ENCODE results near the gene LAMTOR1. TPM values are rescaled to one million over a fixed set of nuclear protein-coding genes. Genes with fewer than 3 reads are reported as not detected.
"Not testable (repeated sequence)": the region's sequence is repeated elsewhere in the genome, so short reads cannot be mapped to it uniquely, and the experiment has no call there.

LAMTOR1 gene
- polyA plus RNA-seq, 1 donor (not counting 4 experiments of a cell fraction or from before 2014, with no cell fraction given), result 88.5 TPM

GRCh38 chr11:72136684-72137262 lies 33.7 kb upstream of the LAMTOR1 start:
- no peak for DNase-seq (ENCODE audit: low read depth, low spot score)
- no peak for FAIRE-seq
- Histone ChIP-seq H3K9me1 (ENCODE audit: control insufficient read depth, extremely low read depth, insufficient read depth, low read length) (no peaks in the 10 kb centered on the region), H3K4me3 (ENCODE audit: control insufficient read depth in 2 of 3, extremely low read depth in 1 of 3, insufficient read depth in 2 of 3, low read depth in 1 of 3, low read length in 3 of 3) (no peak overlapping the region), H3K4me2 (ENCODE audit: control insufficient read depth, extremely low read depth, insufficient read depth, low read depth, low read length) (no peak overlapping the region), H3K36me3 (ENCODE audit: control insufficient read depth in 2 of 2, extremely low read depth in 1 of 2, insufficient read depth in 2 of 2, low read length in 2 of 2) (peaks cover 4 to 11% of the 10 kb centered on the region in 2 experiments), H2AFZ (ENCODE audit: control insufficient read depth, low read length) (no peak overlapping the region), H3K9ac (ENCODE audit: control insufficient read depth, extremely low read depth, insufficient read depth, low read length) (no peak overlapping the region), H3K27ac (ENCODE audit: control insufficient read depth, insufficient read depth, low read length) (no peak overlapping the region), H3K4me1 (ENCODE audit: control insufficient read depth, extremely low read depth, insufficient read depth, low read length) (peaks cover 28% of the 10 kb centered on the region), H4K20me1 (ENCODE audit: control insufficient read depth, extremely low read depth, insufficient read depth, low read length) (no peaks in the 10 kb centered on the region), H3K9me3 (ENCODE audit: control insufficient read depth, low read depth, low read length) (no peaks in the 10 kb centered on the region), H3K79me2 (ENCODE audit: control insufficient read depth, insufficient read depth, low read length) (no peaks in the 10 kb centered on the region), H3K27me3 (ENCODE audit: control insufficient read depth, extremely low read depth, insufficient read depth, low read length) (no peaks in the 10 kb centered on the region)
- TF ChIP-seq CTCF (optimal IDR thresholded peaks at IDR 0.05 in 1 of 3, IDR thresholded peaks at IDR 0.05 in 1 of 3, conservative IDR thresholded peaks at IDR 0.05 in 1 of 3; ENCODE audit: extremely low read depth in 1 of 3, insufficient read depth in 2 of 3, low read length in 3 of 3), result no peak
- TF ChIP-seq EZH2 (IDR thresholded peaks at IDR 0.05; ENCODE audit: low read length), result no peak
- dilution Hi-C loops (cut with MboI; ENCODE audit: extremely low pct_ligation_motif_present, low sequenced_read_pairs), result no loop called here

- Histone ChIP-seq H3K79me2 (ENCODE audit: control insufficient read depth, insufficient read depth, low read length) (no peaks in the 10 kb centered on the region), H3K4me3 (ENCODE audit: control insufficient read depth in 2 of 3, extremely low read depth in 1 of 3, insufficient read depth in 2 of 3, low read depth in 1 of 3, low read length in 3 of 3) (no peak overlapping the region), H3K9me1 (ENCODE audit: control insufficient read depth, extremely low read depth, insufficient read depth, low read length) (no peaks in the 10 kb centered on the region), H3K27me3 (ENCODE audit: control insufficient read depth, extremely low read depth, insufficient read depth, low read length) (no peaks in the 10 kb centered on the region), H3K9me3 (ENCODE audit: control insufficient read depth, low read depth, low read length) (no peaks in the 10 kb centered on the region), H3K4me2 (ENCODE audit: control insufficient read depth, extremely low read depth, insufficient read depth, low read depth, low read length) (no peak overlapping the region), H3K9ac (ENCODE audit: control insufficient read depth, extremely low read depth, insufficient read depth, low read length) (no peak overlapping the region), H4K20me1 (ENCODE audit: control insufficient read depth, extremely low read depth, insufficient read depth, low read length) (no peaks in the 10 kb centered on the region), H3K36me3 (ENCODE audit: control insufficient read depth in 2 of 2, extremely low read depth in 1 of 2, insufficient read depth in 2 of 2, low read length in 2 of 2) (peaks cover 4 to 10% of the 10 kb centered on the region in 2 experiments), H3K27ac (ENCODE audit: control insufficient read depth, insufficient read depth, low read length) (no peak overlapping the region), H3K4me1 (ENCODE audit: control insufficient read depth, extremely low read depth, insufficient read depth, low read length) (peaks cover 21% of the 10 kb centered on the region), H2AFZ (ENCODE audit: control insufficient read depth, low read length) (no peak overlapping the region)
- TF ChIP-seq EZH2 (IDR thresholded peaks at IDR 0.05; ENCODE audit: low read length), result no peak
- no peak for TF ChIP-seq CTCF (optimal IDR thresholded peaks at IDR 0.05 in 1 of 3, IDR thresholded peaks at IDR 0.05 in 1 of 3, conservative IDR thresholded peaks at IDR 0.05 in 1 of 3; ENCODE audit: extremely low read depth in 1 of 3, insufficient read depth in 2 of 3, low read length in 3 of 3)
- dilution Hi-C loops (cut with MboI; ENCODE audit: extremely low pct_ligation_motif_present, low sequenced_read_pairs), result no loop called here
- DNase-seq (ENCODE audit: low read depth, low spot score) (no peak), FAIRE-seq (no peak)
Observed at GRCh38 chr11:72135891-72136683, 33.0 kb upstream of the LAMTOR1 start.

- H3K79me2 ChIP-seq (ENCODE audit: control insufficient read depth, insufficient read depth, low read length); DNase-seq (ENCODE audit: low read depth, low spot score); H3K9me1 ChIP-seq (ENCODE audit: control insufficient read depth, extremely low read depth, insufficient read depth, low read length); H3K4me2 ChIP-seq (ENCODE audit: control insufficient read depth, extremely low read depth, insufficient read depth, low read depth, low read length); H3K9ac ChIP-seq (ENCODE audit: control insufficient read depth, extremely low read depth, insufficient read depth, low read length); H4K20me1 ChIP-seq (ENCODE audit: control insufficient read depth, extremely low read depth, insufficient read depth, low read length); H3K27ac ChIP-seq (ENCODE audit: control insufficient read depth, insufficient read depth, low read length); H3K4me3 ChIP-seq (ENCODE audit: control insufficient read depth in 2 of 3, extremely low read depth in 1 of 3, insufficient read depth in 2 of 3, low read depth in 1 of 3, low read length in 3 of 3); dilution Hi-C loops (cut with MboI; ENCODE audit: extremely low pct_ligation_motif_present, low sequenced_read_pairs); H3K9me3 ChIP-seq (ENCODE audit: control insufficient read depth, low read depth, low read length); FAIRE-seq; H3K27me3 ChIP-seq (ENCODE audit: control insufficient read depth, extremely low read depth, insufficient read depth, low read length); H2AFZ ChIP-seq (ENCODE audit: control insufficient read depth, low read length); H3K36me3 ChIP-seq (ENCODE audit: control insufficient read depth in 2 of 2, extremely low read depth in 1 of 2, insufficient read depth in 2 of 2, low read length in 2 of 2): not testable (repeated sequence)
- peaks cover 16% of the 10 kb centered on the region for H3K4me1 ChIP-seq (ENCODE audit: control insufficient read depth, extremely low read depth, insufficient read depth, low read length)
Observed at GRCh38 chr11:72135473-72135872, 32.4 kb upstream of the LAMTOR1 start, which contains the start of gene FOLR3. Gene FOLR3 (plus strand): TSS chr11:72135725. CDS start chr11:72135953, 228 bp downstream.
